SK-N-SH (cell line): ENCODE results near the gene ATP5F1E. TPM values are rescaled to one million over a fixed set of nuclear protein-coding genes. Genes with fewer than 3 reads are reported as not detected.

Experiments used
- CTCF ChIA-PET: fragments of 300-600, 350-600 bp; formaldehyde crosslinking; extraction: SDS; loops from one replicate; lab custom pipeline; 2021; lab: Yijun Ruan, JAX
- POLR2A ChIA-PET: fragments of 350-600 bp; sonication (Branson Sonifier 250); formaldehyde crosslinking; extraction: SDS; loops from one replicate; lab custom pipeline; 2020; ENCODE audit warnings: antibody characterized with exemption, inconsistent platforms; lab: Yijun Ruan, JAX
- DNase-seq: peaks from one replicate; pipeline ENCODE4 v3.0.0; 2012
- H2AFZ ChIP-seq: fragments of 200-600 bp; sonication (generic); 2 replicates; pipeline ENCODE4 v1.8.1; 2016; ENCODE audit warnings: antibody characterized with exemption, mild to moderate bottlenecking, low read depth
- H3F3A ChIP-seq: fragments of 200-600 bp; sonication (generic); replicated peaks from 2 replicates; pipeline ENCODE3; 2016; ENCODE audit warnings: antibody characterized with exemption, mild to moderate bottlenecking; ENCODE audit not compliant: insufficient read depth
- H3K27ac ChIP-seq, 2 experiments: fragments of 200-500 bp in 1 of 2; fragments of 200-600 bp in 1 of 2; sonication (Bioruptor generic) in 1 of 2; sonication (generic), shearing (Covaris generic) in 1 of 2; 2 replicates each; pipeline versions ENCODE4 v1.5.1 to v1.6.1; 2014 to 2016; ENCODE audit warnings: low read depth in 2 of 2, inconsistent platforms in 1 of 2, low read length in 1 of 2, mild to moderate bottlenecking in 1 of 2, mixed read lengths in 1 of 2
- H3K27me3 ChIP-seq: fragments of 200-600 bp; sonication (generic), shearing (Covaris generic); 2 replicates; pipeline ENCODE4 v1.6.1; 2016; ENCODE audit warnings: mixed run types; ENCODE audit not compliant: insufficient read depth
- H3K36me3 ChIP-seq, 2 experiments: fragments of 200-500 bp in 1 of 2; fragments of 200-600 bp in 1 of 2; sonication (Bioruptor generic) in 1 of 2; sonication (generic) in 1 of 2; replicated peaks in 1 of 2; 2 replicates each; pipeline versions ENCODE3 to v1.5.1; 2014 to 2016; ENCODE audit warnings: low read length in 1 of 2, mild to moderate bottlenecking in 1 of 2; ENCODE audit not compliant: insufficient read depth in 2 of 2, control insufficient read depth in 1 of 2
- H3K4me1 ChIP-seq, 2 experiments: fragments of 200-500 bp in 1 of 2; fragments of 200-600 bp in 1 of 2; sonication (Bioruptor generic) in 1 of 2; sonication (generic), shearing (Covaris generic) in 1 of 2; 2 replicates each; pipeline versions ENCODE4 v1.5.1 to v1.6.1; 2014 to 2016; ENCODE audit warnings: low read depth in 1 of 2, low read length in 1 of 2, mixed run types in 1 of 2; ENCODE audit not compliant: insufficient read depth in 2 of 2, control insufficient read depth in 1 of 2
- H3K4me2 ChIP-seq: fragments of 200-600 bp; sonication (generic), shearing (Covaris generic); 2 replicates; pipeline ENCODE4 v1.6.1; 2017; ENCODE audit warnings: mixed run types
- H3K4me3 ChIP-seq, 2 experiments: fragments of 200-500 bp in 1 of 2; fragments of 200-600 bp in 1 of 2; sonication (Bioruptor generic) in 1 of 2; sonication (generic), shearing (Covaris generic) in 1 of 2; 2 replicates each; pipeline versions ENCODE4 v1.5.1 to v1.8.1; 2014 to 2016; ENCODE audit warnings: low read depth in 2 of 2, inconsistent platforms in 1 of 2, low read length in 1 of 2, mild to moderate bottlenecking in 1 of 2, mixed read lengths in 1 of 2, moderate library complexity in 1 of 2
- H3K79me2 ChIP-seq: fragments of 200-600 bp; sonication (generic); 2 replicates; pipeline ENCODE4 v1.8.1; 2017; ENCODE audit warnings: mild to moderate bottlenecking; ENCODE audit not compliant: insufficient read depth
- H3K9ac ChIP-seq: fragments of 200-600 bp; sonication (generic); 2 replicates; pipeline ENCODE4 v1.6.1; 2017; ENCODE audit warnings: mixed run types
- H3K9me2 ChIP-seq: fragments of 200-600 bp; sonication (generic); 2 replicates; pipeline ENCODE4 v1.6.1; 2017; ENCODE audit warnings: mixed run types
- H3K9me3 ChIP-seq: fragments of 200-600 bp; sonication (generic); 2 replicates; pipeline ENCODE4 v1.6.1; 2017; ENCODE audit warnings: mixed run types, mild to moderate bottlenecking, moderate library complexity
- H4K20me1 ChIP-seq: fragments of 200-600 bp; sonication (generic); 2 replicates; pipeline ENCODE4 v1.6.1; 2017; ENCODE audit warnings: mild to moderate bottlenecking, mixed run types; ENCODE audit not compliant: insufficient read depth
- CHD2 ChIP-seq: fragments of 150-350 bp; IDR thresholded peaks from 2 replicates; pipeline ENCODE4 v1.6.1; 2018; ENCODE audit warnings: low read length; ENCODE audit not compliant: partially characterized antibody
- ELF1 ChIP-seq: IDR thresholded peaks from 2 replicates; pipeline ENCODE4 v1.4.0; 2012
- EP300 ChIP-seq, 2 experiments: IDR thresholded peaks; 2 replicates each; pipeline versions ENCODE4 v1.4.0 to v1.6.1; 2012; ENCODE audit warnings: borderline replicate concordance in 1 of 2, low read depth in 1 of 2, low read length in 1 of 2
- EZH2phosphoT487 ChIP-seq: fragments of 200-600 bp; sonication (generic); IDR thresholded peaks from 2 replicates; pipeline ENCODE4 v1.6.1; 2017; ENCODE audit warnings: low read depth, mixed run types, mild to moderate bottlenecking, antibody characterized with exemption, moderate library complexity, borderline replicate concordance
- GABPA ChIP-seq: IDR thresholded peaks from 2 replicates; pipeline ENCODE4 v1.4.0; 2012; ENCODE audit warnings: low read depth, mild to moderate bottlenecking
- GATA2 ChIP-seq: sonication (generic); formaldehyde crosslinking; IDR thresholded peaks from 2 replicates; pipeline ENCODE4 v1.5.0; 2020; ENCODE audit warnings: mild to moderate bottlenecking, missing genetic modification reagents
- JUND ChIP-seq: IDR thresholded peaks from 2 replicates; pipeline ENCODE4 v1.4.0; 2012
- MAX ChIP-seq: IDR thresholded peaks from 2 replicates; pipeline ENCODE4 v1.4.0; 2012; ENCODE audit warnings: low read depth
- MEF2A ChIP-seq: IDR thresholded peaks from 2 replicates; pipeline ENCODE4 v1.4.0; 2012; ENCODE audit warnings: low read depth, borderline replicate concordance
- MXI1 ChIP-seq: IDR thresholded peaks from 2 replicates; pipeline ENCODE4 v1.6.1; 2012; ENCODE audit warnings: mild to moderate bottlenecking, low read depth, low read length, improper control_type of control experiment
- NRF1 ChIP-seq: IDR thresholded peaks from 2 replicates; pipeline ENCODE4 v1.6.1; 2012; ENCODE audit warnings: low read depth, mild to moderate bottlenecking, low read length
- PBX3 ChIP-seq: IDR thresholded peaks from 2 replicates; pipeline ENCODE4; 2012
- RAD21 ChIP-seq: IDR thresholded peaks from 2 replicates; pipeline ENCODE4 v1.6.1; 2012; ENCODE audit warnings: mild to moderate bottlenecking, low read length
- RFX5 ChIP-seq: IDR thresholded peaks from 2 replicates; pipeline ENCODE4 v1.6.1; 2012; ENCODE audit warnings: mild to moderate bottlenecking, improper control_type of control experiment, low read length
- TAF1 ChIP-seq: IDR thresholded peaks from 2 replicates; pipeline ENCODE4 v1.6.1; 2012; ENCODE audit warnings: low read depth, mild to moderate bottlenecking, low read length, moderate library complexity, borderline replicate concordance
- TCF12 ChIP-seq: IDR thresholded peaks from 2 replicates; pipeline ENCODE4 v1.4.0; 2012
- TEAD4 ChIP-seq: IDR thresholded peaks from 2 replicates; pipeline ENCODE4 v1.4.0; 2012; ENCODE audit warnings: mild to moderate bottlenecking, borderline replicate concordance; ENCODE audit not compliant: insufficient read depth
- ZBTB33 ChIP-seq: IDR thresholded peaks from 2 replicates; pipeline ENCODE4 v1.4.0; 2012; ENCODE audit warnings: low read depth, borderline replicate concordance
- WGBS: methylation state at CpG from one replicate; pipeline ENCODE4 v1.1.6; 2017; ENCODE audit warnings: low lambda C conversion rate; 5-methylcytosine and 5-hydroxymethylcytosine counted together
- polyA plus RNA-seq, 3 experiments: library from polyadenylated mRNA; depleted of rRNA; stranded (reverse); fragments of >200 nt; gene quantifications; 2 replicates each; pipeline ENCODE4 v1.2.3, GENCODE V29; 2012

The ATP5F1E gene
- polyA plus RNA-seq, 1 of the 3 experiments (the other 2 are of a cell fraction) = 60.8 TPM

- H4K20me1 ChIP-seq = peaks cover 39% of the 10 kb centered on the region
- ChIA-PET CTCF (interaction anchor here (1.0 kb wide), 1 partner anchor 379 kb away, joined by 4 read pairs; no protein-coding TSS in a partner anchor), POLR2A (no interaction called here)
- peaks cover 60% of the 10 kb centered on the region for H3K79me2 ChIP-seq
- no peak overlapping the region for H3K9ac ChIP-seq
- no peak overlapping the region for H3K4me2 ChIP-seq
- H3K36me3 ChIP-seq = peaks cover 50 to 69% of the 10 kb centered on the region in 2 experiments
- 85% methylated on average over 2 of the region's 2 CpGs for WGBS
- H3F3A ChIP-seq = peaks cover 23% of the 10 kb centered on the region
- H3K27ac ChIP-seq = no peak overlapping the region; a peak in 1 of 4 replicates
- H3K4me1 ChIP-seq = peaks cover 19 to 35% of the 10 kb centered on the region in 2 experiments; a peak in 3 of 4 replicates
- no peaks in the 10 kb centered on the region for H3K9me3 ChIP-seq
- H3K4me3 ChIP-seq = no peak overlapping the region
- TF ChIP-seq TEAD4 (no peak), CHD2 (no peak), TCF12 (no peak), ZBTB33 (no peak), PBX3 (no peak), MEF2A (no peak), RFX5 (no peak), TAF1 (no peak), MXI1 (no peak), GATA2 (CRISPR knock-in tag) (no peak), EZH2phosphoT487 (no peak), MAX (no peak), RAD21 (no peak), ELF1 (no peak), GABPA (no peak), EP300 (IDR thresholded peaks at IDR 0.05; ENCODE audit: borderline replicate concordance in 1 of 2, low read depth in 1 of 2, low read length in 1 of 2) (no peak), NRF1 (no peak), JUND (no peak)
- H3K9me2 ChIP-seq = no peaks in the 10 kb centered on the region
- no peak overlapping the region for H2AFZ ChIP-seq
- no peaks in the 10 kb centered on the region for H3K27me3 ChIP-seq
- DNase-seq = no peak
These were observed 7.0 kb downstream of the ATP5F1E start for GRCh38 chr20:59025086-59025485.
